Adipose tissue (tissue), 3 donors: Measurements from ENCODE around the gene DOK3. TPM values are rescaled to one million over a fixed set of nuclear protein-coding genes. Genes with fewer than 3 reads are reported as not detected.

Experiments used
- H3K27ac ChIP-seq: one replicate; pipeline ENCODE4 v1.5.1; 2013; ENCODE audit warnings: low read depth, low read length
- WGBS, 3 donors: extraction: QIAGEN DNeasy Blood & Tissue Kit; methylation state at CpG; one replicate each; pipeline ENCODE4 v1.1.7; 2013; 5-methylcytosine and 5-hydroxymethylcytosine counted together
- polyA plus RNA-seq, 3 donors: library from polyadenylated mRNA; stranded (reverse); fragments of 200-250 nt; gene quantifications; one replicate each; pipeline ENCODE4 v1.2.3, GENCODE V29; 2013
- donor health status: healthy with polysubstance abuse.
- donor health status: Bipolar disorder and iron deficiency.
- donor health status: healthy.

The DOK3 gene
- polyA plus RNA-seq, 3 donors = 5.2 to 17.7 (median 15.1) TPM

- no peak overlapping the region for H3K27ac ChIP-seq
- WGBS, 3 donors = 91 to 92% (median 91%) methylated on average over 46 to 47 of the region's 47 CpGs
These were observed 5.3 kb downstream of the DOK3 start for GRCh38 chr5:177504086-177505056.

- 86 to 88% (median 87%) methylated on average over 23 to 24 of the region's 24 CpGs for WGBS, 3 donors
- H3K27ac ChIP-seq = no peak overlapping the region
These were observed 6.1 kb downstream of the DOK3 start for GRCh38 chr5:177503351-177504085.

- H3K27ac ChIP-seq = no peak overlapping the region
- 80 to 83% (median 80%) methylated on average over 16 of the region's 16 CpGs for WGBS, 3 donors
These were observed 6.7 kb downstream of the DOK3 start for GRCh38 chr5:177502886-177503285.

GRCh38 chr5:177501874-177502678, 7.5 kb downstream of the DOK3 start:
- WGBS, 3 donors = 61 to 67% (median 66%) methylated on average over 9 of the region's 9 CpGs

GRCh38 chr5:177500685-177501522, 8.7 kb downstream of the DOK3 start:
- 19% methylated on average over 10 of the region's 10 CpGs for WGBS, 3 donors
- no peak overlapping the region for H3K27ac ChIP-seq

More at GRCh38 chr5:177501874-177502678, 7.5 kb downstream of the DOK3 start:
- H3K27ac ChIP-seq = no peak overlapping the region

DNA sequence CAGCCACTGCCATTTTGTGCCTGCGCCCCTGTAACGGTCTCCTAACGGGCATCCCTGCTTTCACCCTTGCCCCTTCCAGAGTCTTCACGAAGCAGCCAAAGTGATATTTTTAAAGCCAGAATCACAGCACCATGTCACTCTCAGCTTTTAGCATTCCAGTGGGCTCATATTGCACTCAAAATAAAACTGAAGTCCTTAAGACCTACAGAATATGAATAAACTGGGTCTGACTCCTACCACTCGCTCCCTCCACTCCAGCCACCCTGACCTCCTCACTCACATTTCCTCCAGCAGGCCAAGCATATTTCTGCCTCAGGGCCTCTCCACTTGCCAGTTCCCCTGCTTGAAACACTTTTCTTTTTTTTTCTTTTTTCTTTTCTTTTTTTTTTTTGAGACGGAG, 9.8 kb downstream of the DOK3 start:
- 73 to 87% (median 85%) methylated on average over 6 of the region's 6 CpGs for WGBS, 3 donors
- no peak overlapping the region for H3K27ac ChIP-seq

DNA sequence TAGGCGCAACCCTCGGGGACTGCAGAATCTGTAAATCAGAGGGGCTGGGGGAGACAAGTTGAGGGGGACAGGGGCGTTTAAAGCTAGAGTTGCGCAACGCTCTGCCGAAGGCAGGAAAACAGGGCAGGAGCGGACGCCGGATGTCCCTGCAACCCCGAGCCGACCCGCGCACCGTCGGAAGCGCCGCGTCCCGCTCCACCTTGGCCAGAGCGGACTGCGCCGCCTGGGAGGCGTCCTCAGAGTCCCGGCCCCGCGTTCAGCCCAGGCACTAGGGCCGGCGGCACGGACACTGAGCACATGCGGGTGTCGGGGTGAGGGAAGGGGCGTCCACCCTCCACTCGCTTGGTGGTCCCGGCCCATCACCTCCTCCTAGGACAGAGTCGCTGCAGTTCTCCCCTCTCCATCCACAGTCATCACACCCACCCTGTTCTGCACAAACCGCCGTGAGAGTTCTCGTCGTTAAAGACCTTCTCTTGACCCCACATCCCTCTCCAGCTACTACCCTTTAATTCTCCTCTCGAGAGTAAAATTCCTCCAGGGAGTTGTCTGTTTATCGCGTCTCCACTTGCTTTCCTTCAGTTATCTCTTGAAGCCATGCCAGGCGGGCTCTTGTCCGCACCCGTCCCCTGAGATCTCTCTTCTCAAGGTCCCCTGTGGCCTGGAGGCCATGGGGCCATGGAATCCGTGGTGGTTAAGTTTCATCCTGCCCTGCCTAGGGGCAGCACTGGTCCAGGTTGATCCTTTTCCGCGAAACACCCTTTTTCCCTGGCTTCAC, 11.4 kb downstream of the DOK3 start:
- 8 to 12% (median 11%) methylated on average over 48 of the region's 48 CpGs for WGBS, 3 donors
- H3K27ac ChIP-seq = no peak overlapping the region

- H3K27ac ChIP-seq = peak within 1 kb of the TSS; percentile 11
- 1% methylated on average over 64 to 73 of the region's 73 CpGs for WGBS, 3 donors
These were observed 12.2 kb downstream of the DOK3 start, which contains the start of gene PDLIM7 for GRCh38 chr5:177497292-177498012. Gene PDLIM7 (minus strand): TSS chr5:177497604. CDS start chr5:177496512, 1,092 bp downstream.

- no peak overlapping the region for H3K27ac ChIP-seq
- WGBS, 3 donors = 4 to 5% (median 5%) methylated on average over 14 to 29 of the region's 29 CpGs
These were observed 12.8 kb downstream of the DOK3 start for GRCh38 chr5:177496727-177497291.

- H3K27ac ChIP-seq = peak overlapping the region; percentile 11
- WGBS, 3 donors = 32 to 44% (median 35%) methylated on average over 12 of the region's 12 CpGs
These were observed 13.4 kb downstream of the DOK3 start for GRCh38 chr5:177496070-177496726.

- no peak overlapping the region for H3K27ac ChIP-seq
- 54 to 84% (median 57%) methylated on average over 14 of the region's 14 CpGs for WGBS, 3 donors
These were observed 14.2 kb downstream of the DOK3 start for GRCh38 chr5:177495243-177496060.

DNA sequence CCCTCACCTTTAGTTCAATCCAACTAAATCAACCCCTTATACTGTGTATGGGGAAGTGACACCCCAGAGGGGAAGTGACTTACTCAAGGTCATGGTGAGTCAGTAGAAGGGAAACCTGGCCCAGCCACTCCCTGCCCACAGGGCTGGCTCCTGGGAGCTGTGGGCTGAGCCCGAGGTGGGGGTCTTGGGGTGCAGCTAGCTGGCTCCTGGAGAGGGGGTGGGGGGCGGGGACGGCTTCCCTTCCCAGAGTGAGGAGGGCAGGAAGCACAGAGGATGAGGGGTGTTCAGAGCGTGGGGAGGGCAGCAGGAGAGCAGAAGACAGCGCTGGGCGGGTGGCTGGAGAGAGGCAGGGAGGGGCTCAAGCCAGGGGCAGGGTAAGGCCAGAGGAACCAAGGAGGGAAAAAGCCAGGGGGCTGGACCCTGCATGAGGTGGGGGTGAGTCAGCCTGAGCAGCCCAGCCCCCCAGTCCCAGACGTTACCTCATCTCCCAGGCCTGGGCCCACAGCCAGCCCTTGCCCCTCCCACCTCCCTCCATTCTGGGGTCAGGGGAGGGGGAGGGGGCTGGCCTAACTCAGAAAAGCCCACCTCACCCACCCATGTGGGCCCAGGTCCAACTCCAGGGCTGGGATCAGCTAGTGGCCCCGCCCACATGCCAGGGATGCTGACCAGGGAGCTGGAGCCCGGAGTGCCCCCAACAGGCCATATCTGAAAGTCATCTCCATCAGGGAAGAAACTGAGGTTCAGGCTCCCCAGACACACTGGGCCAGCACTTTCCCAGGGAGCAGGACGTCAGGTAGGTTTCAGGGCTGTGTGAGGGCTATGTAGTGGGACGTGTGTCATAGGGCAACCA, 15.1 kb downstream of the DOK3 start:
- peak overlapping the region; percentile 76 for H3K27ac ChIP-seq
- WGBS, 3 donors = 26 to 58% (median 34%) methylated on average over 11 of the region's 11 CpGs

DNA sequence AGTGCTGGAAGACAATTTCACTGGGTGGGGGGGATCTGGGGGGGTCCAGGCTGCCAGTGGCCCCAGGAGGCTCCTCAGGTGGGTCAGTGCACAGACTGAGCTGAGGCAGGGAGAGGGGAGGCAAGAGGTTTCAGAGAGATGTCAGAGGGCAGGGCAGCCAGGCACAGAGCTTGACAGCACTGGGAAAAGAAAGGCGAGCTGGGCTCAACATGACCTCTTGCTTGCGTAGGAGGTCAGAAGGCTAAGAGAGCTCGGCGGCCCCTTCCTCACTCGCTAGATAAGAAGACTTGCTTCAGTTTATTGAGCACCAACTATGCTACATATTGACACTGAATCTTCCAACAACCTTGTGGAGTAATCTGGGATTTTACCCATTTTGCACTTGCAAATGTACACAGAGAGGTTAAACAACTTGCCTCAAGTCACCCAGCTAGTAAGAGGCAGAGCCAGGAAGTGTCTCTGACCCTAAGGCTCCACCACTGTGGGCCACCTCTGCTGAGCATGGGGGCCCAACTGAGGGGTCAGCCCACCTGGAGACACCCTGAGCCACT, 15.8 kb downstream of the DOK3 start:
- WGBS, 3 donors = 87 to 90% (median 90%) methylated on average over 5 of the region's 5 CpGs
- H3K27ac ChIP-seq = no peak overlapping the region

DNA sequence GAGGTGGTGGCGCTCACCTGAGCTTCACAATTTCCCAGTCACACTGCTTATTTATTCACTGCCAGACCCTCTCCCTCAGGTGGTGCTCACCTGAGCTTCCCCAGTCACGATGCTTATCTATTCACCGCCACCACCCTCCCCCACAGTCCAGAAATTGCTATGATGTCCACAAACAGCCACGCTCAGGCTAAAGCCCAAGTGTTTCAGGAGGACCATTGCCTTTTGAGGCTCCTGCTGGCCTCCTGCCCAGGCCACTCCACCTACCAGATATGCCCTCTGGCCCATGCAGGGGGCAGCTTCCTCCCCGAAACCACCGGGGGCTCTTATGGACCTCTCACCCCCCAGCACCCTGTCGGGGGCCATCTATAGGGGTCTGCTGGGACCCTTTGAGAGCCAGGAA, 16.8 kb downstream of the DOK3 start:
- H3K27ac ChIP-seq = no peak overlapping the region
- 83 to 91% (median 84%) methylated on average over 7 of the region's 7 CpGs for WGBS, 3 donors
